Measurements from ENCODE around the gene WWP2. TPM values are rescaled to one million over a fixed set of nuclear protein-coding genes. Genes with fewer than 3 reads are reported as not detected.

Gene WWP2
- polyA plus RNA-seq, 1 donor from 2014 or later = 61.5 TPM

DNA sequence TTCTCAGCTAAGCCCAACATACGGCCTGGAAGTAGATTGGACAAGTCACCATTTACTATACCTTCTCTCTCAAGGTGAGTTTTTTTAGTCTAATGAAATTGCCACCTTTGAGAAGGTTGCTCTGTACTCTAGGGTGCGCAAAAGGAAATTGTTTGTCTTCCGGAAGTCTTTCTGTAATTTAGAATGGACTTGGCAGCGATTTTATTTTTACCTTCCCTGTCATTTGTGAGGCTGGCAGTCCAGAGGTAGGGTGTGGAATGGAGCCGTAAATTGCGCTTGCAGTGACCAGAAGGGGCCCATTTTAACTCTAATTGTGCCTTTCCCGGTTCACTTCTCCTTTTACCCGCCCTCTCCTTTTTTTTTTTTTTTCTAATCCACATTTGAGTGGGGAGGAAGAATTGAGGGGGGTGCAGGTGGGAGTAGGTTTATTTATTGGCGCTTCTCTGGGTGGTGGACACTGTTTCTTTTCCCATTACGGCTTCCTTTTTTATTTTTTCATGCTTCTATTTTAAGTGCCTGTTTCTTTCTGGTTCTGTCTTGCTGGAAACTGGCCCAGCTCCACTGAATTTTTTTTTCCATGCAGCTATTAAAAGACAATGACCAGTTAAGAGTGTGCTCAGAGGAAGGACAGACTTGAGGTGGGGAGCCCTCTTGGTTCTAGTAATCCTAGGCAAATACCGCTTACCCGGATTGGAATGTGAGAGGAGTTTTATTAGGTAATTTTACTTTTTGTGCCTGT is 99.3 kb downstream of the WWP2 start:
- no peak overlapping the region for H3K27ac Mint-ChIP-seq
- H3K36me3 Mint-ChIP-seq = peaks cover 3% of the 10 kb centered on the region
- no peaks in the 10 kb centered on the region for H3K27me3 Mint-ChIP-seq
- H3K4me1 Mint-ChIP-seq = peaks cover 3 to 5% (median 5%) of the 10 kb centered on the region in 3 donors
- no peak overlapping the region for H3K4me3 Mint-ChIP-seq
- no peaks in the 10 kb centered on the region for H3K9me3 Mint-ChIP-seq

DNA sequence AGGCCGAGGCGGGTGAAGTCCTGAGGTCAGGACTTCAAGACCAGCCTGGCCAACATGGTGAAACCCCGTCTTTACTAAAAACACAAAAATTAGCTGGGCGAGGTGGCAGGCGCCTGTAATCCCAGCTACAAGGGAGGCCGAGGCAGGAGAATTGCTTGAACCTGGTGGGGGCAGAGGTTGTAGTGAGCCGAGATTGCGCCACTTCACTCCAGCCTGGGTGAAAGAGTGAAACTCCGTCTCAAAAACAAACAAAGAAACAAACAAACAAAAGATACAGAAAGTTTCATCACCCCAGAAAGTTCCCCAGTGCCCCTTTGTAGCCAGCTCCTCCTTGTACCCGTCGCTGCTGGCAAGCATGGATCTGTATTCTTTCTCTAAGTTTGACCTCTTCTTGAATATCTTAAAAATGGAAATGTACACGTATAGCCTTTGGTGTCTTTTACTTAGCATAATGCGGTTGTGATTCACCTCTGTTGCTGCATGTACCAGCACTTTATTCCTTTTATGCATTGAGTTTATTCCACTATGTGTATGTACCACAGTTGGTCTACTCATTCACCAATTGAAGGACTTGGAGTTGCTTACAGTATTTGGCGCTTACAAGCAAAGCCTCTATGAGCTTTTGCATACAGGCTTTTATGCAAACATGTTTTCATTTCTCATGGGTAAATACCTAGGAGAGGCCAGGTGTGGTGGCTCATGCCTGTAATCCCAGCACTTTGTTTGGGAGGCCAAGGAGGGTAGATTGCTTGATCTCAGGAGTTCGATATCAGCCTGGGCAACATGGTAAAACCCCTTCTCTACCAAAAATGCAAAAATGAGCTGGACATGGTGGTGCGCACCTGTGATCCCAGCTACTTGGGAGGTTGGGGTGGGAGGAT is 101.5 kb downstream of the WWP2 start:
- peaks cover 3 to 5% (median 3%) of the 10 kb centered on the region in 3 donors for H3K4me1 Mint-ChIP-seq
- H3K4me3 Mint-ChIP-seq = no peak overlapping the region
- H3K36me3 Mint-ChIP-seq = peaks cover 1% of the 10 kb centered on the region
- H3K9me3 Mint-ChIP-seq = no peaks in the 10 kb centered on the region
- no peaks in the 10 kb centered on the region for H3K27me3 Mint-ChIP-seq
- H3K27ac Mint-ChIP-seq = no peak overlapping the region

DNA sequence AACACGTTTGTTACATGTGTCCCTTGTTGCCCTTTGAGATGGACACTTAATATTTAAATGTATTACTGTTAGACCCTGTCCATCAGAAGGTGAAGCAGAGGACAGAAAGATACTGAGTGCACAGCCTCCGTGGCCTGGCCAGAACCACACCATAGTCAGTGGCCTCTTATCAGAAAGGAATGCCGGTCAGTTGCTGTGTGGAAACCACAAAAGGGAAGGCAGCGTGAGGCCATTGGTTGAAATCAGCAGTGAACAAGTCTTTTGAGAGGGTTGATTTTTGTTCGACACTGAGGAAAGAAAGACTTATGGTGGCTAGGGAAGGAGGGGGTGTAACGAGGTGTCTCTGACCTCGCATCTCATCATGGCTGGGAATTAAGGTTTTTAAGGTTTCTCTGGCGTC is 103.6 kb downstream of the WWP2 start:
- peaks cover 1% of the 10 kb centered on the region for H3K36me3 Mint-ChIP-seq
- H3K4me3 Mint-ChIP-seq = no peak overlapping the region
- no peaks in the 10 kb centered on the region for H3K27me3 Mint-ChIP-seq
- no peak overlapping the region for H3K27ac Mint-ChIP-seq
- H3K9me3 Mint-ChIP-seq = no peaks in the 10 kb centered on the region
- peaks cover 0 to 3% (median 0%) of the 10 kb centered on the region in 3 donors for H3K4me1 Mint-ChIP-seq

DNA sequence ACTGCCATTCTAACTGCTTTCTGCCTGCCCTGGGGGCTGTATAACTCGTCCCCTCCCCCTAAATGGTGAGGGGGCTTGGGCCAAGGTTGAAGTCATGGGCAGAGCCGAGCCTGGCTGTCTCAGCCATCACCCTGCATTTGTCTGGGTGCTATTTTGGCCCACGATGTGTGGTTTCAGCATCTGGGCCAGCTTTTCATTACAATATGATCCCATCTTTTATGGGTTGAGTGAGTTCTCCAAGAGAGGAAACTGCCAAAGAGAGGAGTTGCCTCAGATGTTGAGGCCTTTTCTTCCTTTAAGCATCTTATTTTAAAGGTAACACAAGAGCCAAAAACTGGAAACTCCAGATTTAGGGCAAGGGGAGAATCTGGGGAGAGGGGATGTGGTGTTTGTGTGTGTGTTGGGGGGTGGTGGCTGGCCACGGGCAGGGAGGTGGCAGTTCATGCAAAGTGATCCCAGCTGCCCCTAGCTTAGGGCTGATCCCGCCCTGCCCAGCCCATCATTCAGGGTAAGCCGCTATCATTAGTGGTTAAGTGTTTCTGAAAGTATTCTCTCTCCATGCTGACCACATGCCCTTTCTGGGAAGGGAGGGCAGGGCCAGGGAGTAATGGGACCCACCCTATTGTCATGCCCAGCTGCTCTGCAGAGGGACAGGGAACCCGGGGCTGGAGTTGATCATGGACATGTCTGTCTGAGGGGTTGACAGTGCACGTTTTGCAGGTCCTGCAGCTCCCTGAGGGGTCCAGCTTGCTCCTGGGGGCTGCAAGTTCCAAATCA is 105.8 kb downstream of the WWP2 start:
- peaks cover 0 to 2% (median 0%) of the 10 kb centered on the region in 3 donors for H3K4me1 Mint-ChIP-seq
- no peak overlapping the region for H3K27ac Mint-ChIP-seq
- H3K36me3 Mint-ChIP-seq = peaks cover 7% of the 10 kb centered on the region

DNA sequence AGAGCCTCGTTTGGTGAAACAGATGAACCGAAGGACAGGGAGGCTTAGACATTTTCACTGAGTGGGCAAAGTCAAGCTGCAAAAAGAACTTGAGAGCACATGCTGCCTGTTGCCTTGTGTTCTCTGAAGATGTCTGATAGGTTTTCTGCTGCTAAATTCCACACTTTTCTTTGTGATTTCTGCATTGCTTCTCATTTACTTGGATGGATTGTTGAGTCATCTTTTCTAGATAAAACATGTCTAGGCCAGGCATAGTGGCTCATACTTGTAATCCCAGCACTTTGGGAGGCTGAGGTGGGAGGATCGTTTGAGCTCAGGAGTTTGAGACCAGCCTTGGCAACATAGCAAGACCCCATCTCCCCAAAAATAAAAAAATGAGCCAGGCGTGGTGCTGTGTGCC is 108.6 kb downstream of the WWP2 start:
- H3K9me3 Mint-ChIP-seq = no peaks in the 10 kb centered on the region
- peaks cover 0 to 2% (median 0%) of the 10 kb centered on the region in 3 donors for H3K4me1 Mint-ChIP-seq
- no peak overlapping the region for H3K4me3 Mint-ChIP-seq
- H3K27me3 Mint-ChIP-seq = no peaks in the 10 kb centered on the region
- H3K36me3 Mint-ChIP-seq = peaks cover 15% of the 10 kb centered on the region
- H3K27ac Mint-ChIP-seq = no peak overlapping the region

More for the DNA sequence above, 105.8 kb downstream of the WWP2 start:
- no peaks in the 10 kb centered on the region for H3K9me3 Mint-ChIP-seq
- H3K4me3 Mint-ChIP-seq = no peak overlapping the region
- H3K27me3 Mint-ChIP-seq = no peaks in the 10 kb centered on the region

DNA sequence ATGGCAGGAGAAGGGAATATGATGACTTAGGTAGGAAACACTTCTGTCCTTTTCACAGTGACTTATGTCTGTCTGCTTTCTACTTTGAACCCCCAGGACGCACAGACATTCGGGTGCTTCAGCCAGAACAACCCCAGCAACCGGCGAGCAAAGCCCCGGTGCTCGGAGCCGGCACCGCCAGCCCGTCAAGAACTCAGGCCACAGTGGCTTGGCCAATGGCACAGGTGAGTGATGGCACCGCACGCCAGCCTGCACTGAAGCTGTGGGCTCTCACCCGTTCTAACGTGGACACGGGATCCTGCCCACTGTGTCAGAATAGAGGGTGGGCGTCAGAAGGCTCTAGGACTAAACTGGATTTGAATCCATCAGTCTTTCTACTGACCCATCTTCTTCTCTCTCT is 109.6 kb downstream of the WWP2 start:
- Mint-ChIP-seq H3K4me3 (no peak overlapping the region), H3K36me3 (peaks cover 15% of the 10 kb centered on the region), H3K27ac (peak overlapping the region in 1 of 3 donors; percentile 31), H3K4me1 (peaks cover 0 to 2% (median 0%) of the 10 kb centered on the region in 3 donors), H3K9me3 (no peaks in the 10 kb centered on the region), H3K27me3 (no peaks in the 10 kb centered on the region)

DNA sequence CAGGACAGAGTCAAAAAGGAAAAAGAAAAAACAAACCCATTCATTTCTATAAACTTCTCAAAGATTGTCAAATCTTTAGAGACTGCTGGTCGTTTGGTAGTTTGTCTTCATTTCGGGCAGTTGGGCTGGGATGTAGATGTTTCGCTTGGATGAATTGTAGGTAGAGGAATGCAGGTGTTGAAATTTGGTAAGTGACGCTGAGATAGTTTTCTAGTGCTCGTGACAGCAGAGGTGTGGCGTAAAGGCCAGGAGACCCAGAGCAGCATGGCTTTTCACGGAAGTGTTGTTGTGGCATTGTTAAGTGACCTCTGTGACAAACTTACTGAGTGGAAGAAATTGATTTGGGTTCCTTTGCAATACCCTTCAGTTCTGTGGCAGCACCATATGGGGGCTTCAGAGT is 110.8 kb downstream of the WWP2 start:
- Mint-ChIP-seq H3K4me3 (no peak overlapping the region), H3K27ac (no peak overlapping the region), H3K27me3 (no peaks in the 10 kb centered on the region), H3K36me3 (peaks cover 15% of the 10 kb centered on the region), H3K4me1 (peaks cover 0 to 2% (median 0%) of the 10 kb centered on the region in 3 donors), H3K9me3 (no peaks in the 10 kb centered on the region)

DNA sequence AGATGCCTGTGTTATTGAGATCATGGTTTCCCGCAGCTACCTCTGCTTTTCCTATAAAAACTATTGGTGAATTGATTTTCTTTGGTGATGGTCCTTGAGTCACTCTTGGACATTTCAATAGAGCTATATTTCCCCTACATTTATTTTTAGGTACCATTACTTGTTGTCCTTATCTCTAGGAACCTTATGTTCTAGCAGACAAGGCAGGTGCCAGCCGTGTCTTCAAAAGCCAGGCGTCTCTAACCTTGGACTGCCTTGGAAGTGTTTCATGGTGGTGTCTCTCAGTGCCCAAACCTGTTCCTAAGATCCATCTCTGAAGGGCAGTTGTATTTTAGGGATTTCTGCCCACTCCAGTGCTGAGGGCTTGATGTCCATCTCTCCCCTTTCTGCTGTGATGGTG is 111.7 kb downstream of the WWP2 start:
- Mint-ChIP-seq H3K9me3 (no peaks in the 10 kb centered on the region), H3K36me3 (peaks cover 19% of the 10 kb centered on the region), H3K27me3 (no peaks in the 10 kb centered on the region), H3K4me3 (no peak overlapping the region), H3K27ac (no peak overlapping the region), H3K4me1 (peaks cover 0 to 5% (median 0%) of the 10 kb centered on the region in 3 donors)

DNA sequence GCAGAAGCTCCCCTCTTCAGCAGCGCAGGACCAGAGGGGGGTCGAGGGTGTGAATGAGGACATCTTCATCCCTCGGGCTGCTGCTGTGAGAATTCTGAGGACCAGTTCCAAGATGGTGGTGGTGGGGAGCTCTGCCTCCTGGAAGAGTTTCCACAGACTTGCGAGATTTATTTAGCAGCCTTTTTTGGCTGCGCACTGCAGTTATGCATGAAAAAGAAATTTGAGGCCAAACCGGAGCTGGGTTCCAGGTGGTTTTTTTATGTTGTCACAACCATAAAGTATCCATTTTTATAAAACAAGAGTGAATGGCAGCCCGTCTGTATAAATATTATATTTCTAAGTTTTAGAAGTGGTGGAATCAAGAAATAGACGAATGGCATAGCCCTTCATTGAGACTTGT is 112.1 kb downstream of the WWP2 start:
- Mint-ChIP-seq H3K4me3 (no peak overlapping the region), H3K27me3 (no peaks in the 10 kb centered on the region), H3K36me3 (peaks cover 19% of the 10 kb centered on the region), H3K4me1 (peaks cover 0 to 5% (median 0%) of the 10 kb centered on the region in 3 donors), H3K27ac (no peak overlapping the region), H3K9me3 (no peaks in the 10 kb centered on the region)

DNA sequence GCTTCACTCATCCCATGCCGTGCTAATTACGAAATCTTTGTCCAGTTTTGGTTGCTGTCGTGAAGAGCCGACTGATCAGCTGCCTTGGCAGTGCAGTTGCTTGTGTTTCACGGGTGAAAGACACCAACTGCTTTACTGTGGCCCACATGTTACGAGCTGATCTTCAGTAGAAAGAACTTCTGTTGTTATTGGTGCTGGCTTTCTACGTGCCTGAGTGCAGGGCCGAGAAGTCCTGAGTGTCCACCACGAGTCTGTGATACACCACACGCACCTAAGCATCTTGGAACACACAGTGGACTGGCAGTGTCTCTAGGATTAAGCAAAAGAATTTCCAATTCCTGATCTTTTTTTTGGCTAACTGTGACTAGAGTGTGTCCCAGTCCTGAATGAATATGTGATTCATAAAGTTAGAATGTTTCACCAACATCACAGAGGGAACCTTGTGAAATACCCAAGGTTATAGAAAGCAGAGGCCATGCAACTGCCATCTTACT is 118.6 kb downstream of the WWP2 start:
- Mint-ChIP-seq H3K4me1 (peaks cover 0 to 3% (median 0%) of the 10 kb centered on the region in 3 donors), H3K4me3 (no peak overlapping the region), H3K36me3 (peaks cover 13% of the 10 kb centered on the region), H3K27me3 (no peaks in the 10 kb centered on the region), H3K9me3 (no peaks in the 10 kb centered on the region), H3K27ac (no peak overlapping the region)

DNA sequence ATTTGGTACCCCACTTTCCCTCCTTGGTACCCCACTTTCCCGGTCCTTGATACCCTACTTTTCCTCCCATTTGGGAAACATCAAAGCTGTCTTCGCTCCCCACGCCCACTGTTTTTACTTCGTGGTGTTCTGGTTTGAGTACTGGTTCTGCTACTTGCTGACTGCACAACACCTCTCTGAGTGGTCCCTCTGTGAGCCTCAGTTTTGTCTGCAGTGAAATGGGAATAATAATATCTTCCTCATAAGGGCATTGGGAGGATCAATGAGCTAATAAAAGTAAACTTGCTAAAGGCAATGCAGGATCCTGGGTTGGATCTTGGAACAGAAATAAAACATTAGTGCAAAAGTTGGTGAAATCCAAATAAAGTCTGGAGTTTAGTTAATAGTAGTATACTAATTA is 119.0 kb downstream of the WWP2 start:
- H3K27me3 Mint-ChIP-seq = no peaks in the 10 kb centered on the region
- H3K9me3 Mint-ChIP-seq = no peaks in the 10 kb centered on the region
- no peak overlapping the region for H3K27ac Mint-ChIP-seq
- peaks cover 0 to 2% (median 0%) of the 10 kb centered on the region in 3 donors for H3K4me1 Mint-ChIP-seq
- no peak overlapping the region for H3K4me3 Mint-ChIP-seq
- H3K36me3 Mint-ChIP-seq = peaks cover 14% of the 10 kb centered on the region

DNA sequence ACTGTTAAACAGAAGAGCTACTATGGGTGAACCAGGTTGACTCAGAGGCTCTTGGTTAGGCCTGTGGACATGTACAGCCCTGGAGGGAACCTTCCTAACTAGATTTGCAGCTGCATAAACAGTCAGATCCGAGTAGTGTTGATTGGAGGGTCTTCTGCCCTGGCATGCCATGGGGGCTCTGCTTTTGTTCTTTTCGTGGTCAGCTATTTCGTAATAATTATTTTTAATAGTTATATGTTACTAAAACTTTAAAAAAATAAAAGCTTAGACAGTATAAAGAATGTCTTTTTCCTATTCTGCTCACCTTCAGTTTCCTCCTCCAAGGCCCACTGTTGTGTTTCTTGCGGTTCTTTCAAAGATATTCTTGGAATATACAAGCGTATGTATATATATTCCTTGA is 121.6 kb downstream of the WWP2 start:
- Mint-ChIP-seq H3K27ac (no peak overlapping the region), H3K4me1 (no peaks in the 10 kb centered on the region), H3K27me3 (no peaks in the 10 kb centered on the region), H3K36me3 (peaks cover 11% of the 10 kb centered on the region), H3K9me3 (no peaks in the 10 kb centered on the region), H3K4me3 (no peak overlapping the region)

DNA sequence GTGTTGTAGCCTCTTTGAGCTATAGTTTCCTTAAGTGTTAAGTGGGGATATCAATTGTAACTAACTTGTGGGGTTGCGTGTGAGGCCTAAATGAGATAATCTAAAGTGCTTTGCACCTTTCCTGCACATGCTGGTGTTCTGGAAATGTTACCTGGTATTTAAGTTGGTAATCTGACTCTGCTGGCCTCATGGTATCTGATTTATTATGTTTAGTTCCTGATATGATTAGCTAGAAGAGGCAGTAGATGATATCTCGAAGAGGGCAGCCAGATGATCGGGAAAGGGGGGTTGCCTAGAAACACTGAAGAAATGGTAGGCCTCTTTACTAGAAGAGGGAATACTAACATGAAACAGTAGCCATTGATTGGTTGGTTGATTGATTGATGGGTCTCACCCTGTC is 123.6 kb downstream of the WWP2 start:
- Mint-ChIP-seq H3K4me3 (no peak overlapping the region), H3K36me3 (peaks cover 13% of the 10 kb centered on the region), H3K4me1 (no peaks in the 10 kb centered on the region), H3K27ac (no peak overlapping the region), H3K9me3 (no peaks in the 10 kb centered on the region), H3K27me3 (no peaks in the 10 kb centered on the region)

DNA sequence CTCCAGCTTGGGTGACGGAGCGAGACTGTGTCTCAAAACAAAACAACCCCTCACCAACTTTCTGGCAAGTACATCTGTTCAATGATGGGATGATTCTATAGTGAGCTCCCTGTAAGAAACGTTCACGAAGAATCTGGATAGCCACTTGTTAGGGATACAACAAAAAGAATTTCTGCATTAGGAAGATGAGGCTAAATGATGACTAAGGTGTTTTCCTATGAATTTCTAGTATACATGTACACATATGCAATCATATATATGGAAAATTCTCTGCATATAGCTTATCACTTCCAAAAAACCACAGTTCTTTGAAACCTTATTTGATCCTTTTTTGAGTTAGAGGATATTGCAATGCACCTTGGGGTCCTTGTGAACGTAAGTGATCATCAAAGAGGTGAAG is 124.6 kb downstream of the WWP2 start:
- H3K4me3 Mint-ChIP-seq = no peak overlapping the region
- no peaks in the 10 kb centered on the region for H3K27me3 Mint-ChIP-seq
- H3K27ac Mint-ChIP-seq = no peak overlapping the region
- no peaks in the 10 kb centered on the region for H3K9me3 Mint-ChIP-seq
- H3K4me1 Mint-ChIP-seq = peaks cover 0 to 2% (median 0%) of the 10 kb centered on the region in 3 donors
- peaks cover 13% of the 10 kb centered on the region for H3K36me3 Mint-ChIP-seq

Data from IgD-negative memory B cell (primary cell).